Astrocyte (in vitro differentiated cells and primary cell): ENCODE data around the gene CTSF.

Source experiments
- CTCF ChIP-seq: IDR thresholded peaks from 2 replicates; pipeline ENCODE4 v1.5.1; 2011; ENCODE audit warnings: low read depth, mild to moderate bottlenecking, inconsistent platforms, low read length, moderate library complexity; ENCODE audit not compliant: insufficient read depth
- EZH2 ChIP-seq: IDR thresholded peaks from 2 replicates; pipeline ENCODE4 v1.6.1; 2012; ENCODE audit warnings: mild to moderate bottlenecking, low read length, inconsistent platforms; ENCODE audit not compliant: insufficient read depth

GRCh38 chr11:66589996-66590675, 21.7 kb upstream of the CTSF start:
- TF ChIP-seq CTCF (no peak), EZH2 (no peak)
